SW 1271 (cell line): Measurements from ENCODE around the gene LRRC8C.

Experiments
- DNase-seq, 2 experiments: peaks; one replicate each; lab custom pipeline; 2025; lab: John Stamatoyannopoulos, UW

Gene LRRC8C

GRCh38 chr1:89763649-89763986 is 130.7 kb downstream of the LRRC8C start:
- no peak for DNase-seq

DNA sequence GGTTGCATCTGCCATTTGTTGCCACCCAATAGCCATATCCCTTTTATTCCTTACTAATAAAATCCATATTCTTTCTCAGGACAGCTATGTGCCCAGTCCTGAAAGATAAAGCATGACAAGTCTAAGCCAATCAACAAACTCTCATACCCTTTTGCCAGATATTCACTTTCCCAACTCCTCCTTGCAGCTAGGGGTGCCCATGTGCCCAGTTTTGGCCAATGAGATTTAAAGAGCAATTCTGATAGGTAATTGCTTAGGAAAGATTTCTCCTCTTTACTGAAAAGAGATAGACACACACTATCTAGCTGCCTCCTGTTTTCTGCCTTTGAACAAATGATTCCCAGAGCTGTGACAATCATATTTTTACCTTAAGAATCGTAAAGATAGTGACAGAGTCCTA is 132.9 kb downstream of the LRRC8C start:
- no peak for DNase-seq

GRCh38 chr1:89767618-89768017 is 134.7 kb downstream of the LRRC8C start:
- DNase-seq, result no peak
